ENCODE measurements around the gene NDUFV1.
"Not testable (repeated sequence)": the region's sequence is repeated elsewhere in the genome, so short reads cannot be mapped to it uniquely, and the experiment has no call there.

DNA sequence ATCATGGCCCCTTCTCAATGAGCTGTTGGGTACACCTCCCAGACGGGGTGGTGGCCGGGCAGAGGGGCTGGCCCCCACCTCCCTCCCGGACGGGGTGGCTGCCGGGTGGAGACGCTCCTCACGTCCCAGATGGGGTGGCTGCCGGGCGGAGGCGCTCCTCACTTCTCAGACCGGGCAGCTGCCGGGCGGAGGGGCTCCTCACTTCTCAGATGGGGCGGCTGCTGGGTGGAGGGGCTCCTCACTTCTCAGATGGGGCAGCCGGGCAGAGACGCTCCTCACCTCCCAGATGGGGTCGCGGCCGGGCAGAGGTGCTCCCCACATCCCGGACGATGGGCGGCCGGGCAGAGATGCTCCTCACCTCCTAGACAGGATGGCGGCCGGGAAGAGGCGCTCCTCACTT is 8.8 kb upstream of the NDUFV1 start:
- TF ChIP-seq TAF1 (IDR thresholded peaks at IDR 0.05; ENCODE audit: borderline replicate concordance, low read depth, low read length); POLR2A (IDR thresholded peaks at IDR 0.05; ENCODE audit: low read depth, low read length): not testable (repeated sequence)
